ENCODE results near the gene KMT2E.
"Not testable (repeated sequence)": the region's sequence is repeated elsewhere in the genome, so short reads cannot be mapped to it uniquely, and the experiment has no call there.

KMT2E gene

DNA sequence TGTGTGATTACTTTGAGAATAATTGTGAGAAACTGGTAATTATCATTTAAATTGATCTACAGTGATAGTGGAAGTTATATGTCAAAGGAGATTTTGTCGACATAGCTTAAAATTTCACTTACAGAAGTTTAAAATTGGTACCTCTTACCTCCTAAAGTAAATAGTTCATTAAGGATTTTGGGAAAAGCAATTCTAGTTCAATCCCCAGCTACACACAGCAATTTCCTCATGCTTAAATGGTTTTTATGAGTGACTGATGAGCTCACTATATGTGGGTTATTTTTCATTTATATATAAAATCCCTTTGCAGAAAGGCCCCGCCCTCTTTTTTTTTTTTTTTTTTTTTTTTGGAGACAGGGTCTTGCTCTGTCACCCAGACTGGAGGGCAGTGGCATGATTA is 12.7 kb downstream of the KMT2E start:
- H3K4me3 ChIP-seq (replicated peaks; ENCODE audit: low read depth, low read length) = no peak overlapping the region
- no peak for TF ChIP-seq CTCF (IDR thresholded peaks at IDR 0.05; ENCODE audit: low read depth, low read length, missing control alignments)
- DNase-seq (ENCODE audit: extremely low read depth, low read depth) = no peak

DNA sequence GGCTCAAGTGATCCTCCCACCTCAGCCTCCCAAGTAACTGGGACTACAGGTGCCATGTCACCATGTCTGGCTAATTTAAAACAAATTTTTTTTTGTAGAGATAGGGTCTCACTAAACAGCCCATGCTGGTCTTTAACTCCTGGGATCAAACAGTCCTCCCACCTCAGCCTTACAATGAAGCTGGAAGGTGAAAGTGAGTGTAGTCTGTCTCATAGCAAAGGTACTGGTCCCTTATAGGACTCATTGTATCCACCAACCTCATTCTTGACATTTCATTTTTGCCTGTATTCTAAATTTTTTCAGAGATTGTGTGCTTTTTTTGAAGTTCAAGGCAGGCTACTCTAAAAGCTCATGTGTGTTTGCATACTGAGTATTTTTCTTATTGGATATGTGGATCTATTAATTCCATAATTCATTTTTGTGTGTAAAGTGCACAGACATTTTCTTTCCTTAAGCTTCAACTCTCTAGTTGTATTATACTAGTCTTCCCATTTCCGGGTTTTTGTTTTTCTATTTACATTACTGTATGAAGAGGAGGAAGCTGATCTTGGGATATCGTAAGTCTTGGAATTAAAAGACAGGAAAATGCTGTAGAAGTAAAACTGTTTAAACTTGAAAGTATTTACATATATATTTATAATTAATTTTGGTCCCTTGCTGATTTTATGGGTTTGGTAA is 13.3 kb downstream of the KMT2E start:
- H3K4me3 ChIP-seq (replicated peaks; ENCODE audit: low read depth, low read length) = no peak overlapping the region
- no peak for TF ChIP-seq CTCF (IDR thresholded peaks at IDR 0.05; ENCODE audit: low read depth, low read length, missing control alignments)

GRCh38 chr7:105028004-105028403 is 14.0 kb downstream of the KMT2E start:
- no peak for DNase-seq (ENCODE audit: extremely low read depth, low read depth)
- TF ChIP-seq CTCF (IDR thresholded peaks at IDR 0.05; ENCODE audit: low read depth, low read length, missing control alignments) = no peak
- no peak overlapping the region for H3K4me3 ChIP-seq (replicated peaks; ENCODE audit: low read depth, low read length)

More for the DNA sequence above, 13.3 kb downstream of the KMT2E start:
- DNase-seq (ENCODE audit: extremely low read depth, low read depth) = no peak

DNA sequence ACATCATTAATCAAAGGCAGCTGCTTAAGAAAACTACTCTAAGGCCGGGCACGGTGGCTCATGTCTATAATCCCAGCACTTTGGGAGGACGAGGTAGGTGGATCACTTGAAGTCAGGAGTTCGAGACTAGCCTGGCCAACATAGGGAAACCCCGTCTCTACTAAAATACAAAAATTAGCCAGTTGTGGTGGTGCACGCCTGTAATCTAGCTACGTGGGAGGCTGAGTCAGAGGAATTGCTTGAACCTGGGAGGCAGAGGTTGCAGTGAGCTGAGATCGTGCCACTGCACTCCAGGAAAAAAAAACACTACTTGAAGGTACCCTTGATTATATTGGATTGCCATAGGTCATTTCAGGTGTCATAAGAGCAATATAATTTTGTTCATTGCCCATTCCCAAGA is 14.9 kb downstream of the KMT2E start:
- DNase-seq (ENCODE audit: extremely low read depth, low read depth); H3K4me3 ChIP-seq (replicated peaks; ENCODE audit: low read depth, low read length): not testable (repeated sequence)

DNA sequence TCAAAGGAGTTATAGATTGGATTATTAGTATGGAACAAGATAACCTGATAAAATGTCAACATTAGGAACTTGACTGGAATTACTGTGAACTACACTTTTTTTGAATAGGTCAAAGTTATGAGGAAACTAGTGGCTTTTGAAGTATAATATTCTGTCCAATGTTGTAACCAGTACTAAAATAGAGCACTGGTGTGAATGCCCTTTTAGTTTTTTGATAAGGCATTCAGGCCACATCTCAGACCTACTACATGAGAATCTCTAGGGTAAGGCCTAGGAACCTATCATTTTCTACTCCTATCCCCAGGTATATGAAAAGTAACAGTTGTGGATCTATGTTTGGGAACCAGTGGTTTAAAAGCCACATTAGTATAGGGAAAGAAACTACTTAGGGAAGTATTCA is 16.4 kb downstream of the KMT2E start:
- no peak for TF ChIP-seq CTCF (IDR thresholded peaks at IDR 0.05; ENCODE audit: low read depth, low read length, missing control alignments)
- H3K4me3 ChIP-seq (replicated peaks; ENCODE audit: low read depth, low read length) = no peak overlapping the region
- no peak for DNase-seq (ENCODE audit: extremely low read depth, low read depth)

DNA sequence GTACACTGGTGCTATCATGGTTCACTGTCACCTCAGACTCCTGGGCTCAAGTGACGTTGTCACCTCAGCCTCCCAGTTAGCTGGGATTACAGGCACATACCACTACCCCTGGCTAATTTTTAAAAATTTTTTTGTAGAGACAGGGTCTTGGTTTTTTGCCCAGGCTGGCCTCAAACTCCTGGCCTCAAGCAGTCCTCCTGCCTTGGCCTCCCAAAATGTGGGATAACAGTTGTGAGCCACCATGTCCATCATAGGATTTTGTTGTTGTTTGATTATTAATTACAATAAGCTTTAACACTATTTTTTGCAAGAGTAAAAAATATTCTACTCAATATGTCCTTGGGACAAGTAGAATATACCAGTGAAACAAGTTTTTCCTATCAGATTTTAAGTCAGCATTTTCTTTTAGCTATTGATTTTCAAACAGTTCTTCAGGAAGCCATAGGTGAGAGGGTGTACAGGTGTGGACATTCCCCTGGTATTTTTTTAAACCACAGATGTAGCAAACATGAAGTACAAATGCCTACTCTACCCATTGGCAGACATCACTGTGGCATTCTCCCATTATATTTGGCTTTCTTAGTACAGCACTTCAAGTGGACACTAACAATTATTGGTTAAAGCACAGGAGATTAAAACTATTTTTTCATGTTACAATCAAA is 18.7 kb downstream of the KMT2E start:
- no peak for DNase-seq (ENCODE audit: extremely low read depth, low read depth)
- no peak for TF ChIP-seq CTCF (IDR thresholded peaks at IDR 0.05; ENCODE audit: low read depth, low read length, missing control alignments)
- no peak overlapping the region for H3K4me3 ChIP-seq (replicated peaks; ENCODE audit: low read depth, low read length)

GRCh38 chr7:105035349-105035748 is 21.3 kb downstream of the KMT2E start:
- TF ChIP-seq CTCF (IDR thresholded peaks at IDR 0.05; ENCODE audit: low read depth, low read length, missing control alignments) = no peak
- no peak for DNase-seq (ENCODE audit: extremely low read depth, low read depth)
- no peak overlapping the region for H3K4me3 ChIP-seq (replicated peaks; ENCODE audit: low read depth, low read length)
